ENCODE results near the gene SLC25A4.

DNA sequence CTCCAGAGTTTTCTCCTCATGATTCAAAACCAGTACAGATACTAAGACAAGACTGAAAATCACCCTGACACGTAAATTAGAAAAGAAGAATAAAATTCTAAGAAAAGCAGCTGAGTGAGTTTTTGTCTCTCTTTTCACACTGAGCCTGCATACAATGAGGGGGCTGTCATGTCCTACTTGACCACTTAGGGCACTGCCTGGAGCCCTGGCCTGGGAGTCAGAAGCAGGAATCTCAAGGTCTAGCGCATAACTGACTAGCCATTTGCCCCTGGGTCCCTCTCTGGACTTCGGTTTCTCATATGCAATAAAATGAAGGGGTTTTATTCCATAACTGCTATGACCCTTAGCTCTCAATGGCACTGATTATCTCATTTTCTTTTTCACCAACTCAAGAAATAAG lies 36.7 kb upstream of the SLC25A4 start:
- TF ChIP-seq POLR2AphosphoS5 (IDR thresholded peaks at IDR 0.05; ENCODE audit: low read depth, low read length) (no peak), POLR2A (IDR thresholded peaks at IDR 0.05; ENCODE audit: low read depth, low read length) (no peak), TAF1 (IDR thresholded peaks at IDR 0.05; ENCODE audit: borderline replicate concordance, low read depth, low read length) (no peak)

All from GM12892 (cell line).